A673 (cell line): Measurements from ENCODE around the gene XRCC3. TPM values are rescaled to one million over a fixed set of nuclear protein-coding genes. Genes with fewer than 3 reads are reported as not detected.

Experiments used
- BruUV-seq: library from RNA; stranded (reverse); fragments of 400-500 nt; replicated peaks from 2 replicates; lab custom pipeline; 2021; lab: Mats Ljungman, UMichigan
- CTCF ChIA-PET: fragments of 300-600 bp; sonication (Branson Sonifier 250); formaldehyde crosslinking; loops from one replicate; lab custom pipeline; 2022; ENCODE audit warnings: antibody characterized with exemption; lab: Charles Lee
- POLR2A ChIA-PET: fragments of 300-600 bp; sonication (Branson Sonifier 250); formaldehyde crosslinking; loops from one replicate; lab custom pipeline; 2022; ENCODE audit warnings: antibody characterized with exemption; ENCODE audit not compliant: low non-redundant PET; lab: Charles Lee
- DNase-seq: peaks from one replicate; pipeline ENCODE4 v3.0.0-alpha.2; 2015; ENCODE audit warnings: low spot score
- H3K27ac ChIP-seq: fragments of 200-600 bp; sonication (generic); 2 replicates; pipeline ENCODE4 v1.5.1; 2016; ENCODE audit warnings: mixed run types, low read depth, mild to moderate bottlenecking, mixed read lengths, antibody characterized with exemption, low read length; ENCODE audit not compliant: poor library complexity, severe bottlenecking
- H3K27me3 ChIP-seq: fragments of 200-600 bp; sonication (generic); replicated peaks from 2 replicates; pipeline ENCODE4 v1.6.1; 2017; ENCODE audit warnings: mixed run types, low read depth, mild to moderate bottlenecking, mixed read lengths, antibody characterized with exemption, low read length; ENCODE audit not compliant: insufficient read depth, poor library complexity
- H3K36me3 ChIP-seq: fragments of 200-600 bp; sonication (generic); 2 replicates; pipeline ENCODE4 v1.6.1; 2016; ENCODE audit warnings: mixed run types, mild to moderate bottlenecking, mixed read lengths, antibody characterized with exemption, low read length; ENCODE audit not compliant: insufficient read depth, poor library complexity, severe bottlenecking
- H3K4me1 ChIP-seq: fragments of 200-600 bp; sonication (generic); 2 replicates; pipeline ENCODE4 v1.6.1; 2017; ENCODE audit warnings: mixed run types, mild to moderate bottlenecking, mixed read lengths, antibody characterized with exemption, low read length; ENCODE audit not compliant: insufficient read depth, poor library complexity, severe bottlenecking
- H3K4me3 ChIP-seq: fragments of 200-600 bp; sonication (generic); 2 replicates; pipeline ENCODE4 v1.5.1; 2016; ENCODE audit warnings: low read depth, mixed run types, mild to moderate bottlenecking, mixed read lengths, low read length; ENCODE audit not compliant: poor library complexity, severe bottlenecking
- H3K9me3 ChIP-seq: fragments of 200-600 bp; sonication (generic); 2 replicates; pipeline ENCODE4 v1.6.1; 2016; ENCODE audit warnings: mixed run types, low read depth, mild to moderate bottlenecking, mixed read lengths, antibody characterized with exemption, low read length; ENCODE audit not compliant: poor library complexity, severe bottlenecking
- CTCF ChIP-seq: fragments of 300-800, 200-600 bp; sonication (generic); conservative IDR thresholded peaks from 2 replicates; pipeline ENCODE4 v1.5.1; 2017; ENCODE audit warnings: low read depth, mild to moderate bottlenecking, antibody characterized with exemption, low read length, moderate library complexity, mixed read lengths
- EZH2 ChIP-seq: fragments of 200-600 bp; sonication (generic); IDR thresholded peaks from 2 replicates; pipeline ENCODE4 v1.6.1; 2017; ENCODE audit warnings: borderline replicate concordance, low read depth, mild to moderate bottlenecking, mixed read lengths, antibody characterized with exemption, low read length; ENCODE audit not compliant: poor library complexity, severe bottlenecking
- intact Hi-C: fragments of 100-400 bp; cut with micrococcal nuclease; formaldehyde crosslinking; loops from one replicate; pipeline ENCODE4 v1.10.0; 2022; ENCODE audit not compliant: unreplicated experiment
- total RNA-seq: library from RNA; stranded (reverse); gene quantifications from 2 replicates; pipeline ENCODE4 v1.2.3, GENCODE V29; 2021

Gene XRCC3
- total RNA-seq, 1 experiment from 2014 or later = 91.8 TPM

- BruUV-seq = no TSS peak
- DNase-seq = no peak
- Histone ChIP-seq H3K27me3 (no peaks in the 10 kb centered on the region), H3K4me1 (no peaks in the 10 kb centered on the region), H3K9me3 (no peaks in the 10 kb centered on the region), H3K36me3 (peaks cover 44% of the 10 kb centered on the region), H3K27ac (no peak overlapping the region), H3K4me3 (no peak overlapping the region)
- POLR2A ChIA-PET = no interaction called here
- CTCF ChIA-PET = no interaction called here
- TF ChIP-seq CTCF = no peak
- TF ChIP-seq EZH2 = no peak
- intact Hi-C loops = no loop called here
Measured at GRCh38 chr14:103662591-103662990, 52.7 kb downstream of the XRCC3 start.

- CTCF ChIA-PET = no interaction called here
- POLR2A ChIA-PET = no interaction called here
- no peak overlapping the region for H3K4me3 ChIP-seq
- H3K27me3 ChIP-seq = no peaks in the 10 kb centered on the region
- intact Hi-C loops = no loop called here
- peaks cover 47% of the 10 kb centered on the region for H3K36me3 ChIP-seq
- BruUV-seq = no TSS peak
- no peak for TF ChIP-seq CTCF
- TF ChIP-seq EZH2 = no peak
- no peak for DNase-seq
- H3K4me1 ChIP-seq = no peaks in the 10 kb centered on the region
- H3K27ac ChIP-seq = no peak overlapping the region
- H3K9me3 ChIP-seq = no peaks in the 10 kb centered on the region
Measured at GRCh38 chr14:103662029-103662428, 53.2 kb downstream of the XRCC3 start.

GRCh38 chr14:103659631-103660030, 55.6 kb downstream of the XRCC3 start:
- no peaks in the 10 kb centered on the region for H3K27me3 ChIP-seq
- no peaks in the 10 kb centered on the region for H3K4me1 ChIP-seq
- POLR2A ChIA-PET = no interaction called here
- H3K27ac ChIP-seq = no peak overlapping the region
- H3K4me3 ChIP-seq = no peak overlapping the region
- no TSS peak for BruUV-seq
- no peaks in the 10 kb centered on the region for H3K9me3 ChIP-seq
- CTCF ChIA-PET = no interaction called here
- H3K36me3 ChIP-seq = peaks cover 61% of the 10 kb centered on the region
- no peak for DNase-seq
- no peak for TF ChIP-seq CTCF
- no peak for TF ChIP-seq EZH2
- intact Hi-C loops = no loop called here
